Kidney epithelial cell (primary cell): ENCODE measurements around the gene MGAT4D. TPM values are rescaled to one million over a fixed set of nuclear protein-coding genes. Genes with fewer than 3 reads are reported as not detected.
A peak's percentile ranks its signal among the peaks of the same experiment; 100 is the strongest.

ENCODE experiments used
- DNase-seq: peaks from one replicate; pipeline ENCODE4 v3.0.0-alpha.2; 2010; ENCODE audit warnings: low read depth
- H3K27me3 ChIP-seq: 2 replicates; pipeline ENCODE4 v1.6.0; 2011; ENCODE audit warnings: low read length; ENCODE audit not compliant: control insufficient read depth, insufficient read depth
- H3K36me3 ChIP-seq: 2 replicates; pipeline ENCODE4 v1.5.1; 2011; ENCODE audit warnings: low read length; ENCODE audit not compliant: control insufficient read depth, insufficient read depth
- H3K4me3 ChIP-seq: 2 replicates; pipeline ENCODE4 v1.5.1; 2011; ENCODE audit warnings: low read depth, mild to moderate bottlenecking, control low read depth, low read length
- CTCF ChIP-seq: IDR thresholded peaks from 2 replicates; pipeline ENCODE4 v1.5.1; 2011; ENCODE audit warnings: mild to moderate bottlenecking, moderate library complexity, low read length, control low read depth, inconsistent platforms; ENCODE audit not compliant: insufficient read depth, poor library complexity, severe bottlenecking
- total RNA-seq: library from RNA; depleted of rRNA; stranded (reverse); fragments of >200 nt; gene quantifications from 2 replicates; pipeline ENCODE4 v1.2.3, GENCODE V29; 2015

The MGAT4D gene
- not detected in 2 replicates for total RNA-seq

DNA sequence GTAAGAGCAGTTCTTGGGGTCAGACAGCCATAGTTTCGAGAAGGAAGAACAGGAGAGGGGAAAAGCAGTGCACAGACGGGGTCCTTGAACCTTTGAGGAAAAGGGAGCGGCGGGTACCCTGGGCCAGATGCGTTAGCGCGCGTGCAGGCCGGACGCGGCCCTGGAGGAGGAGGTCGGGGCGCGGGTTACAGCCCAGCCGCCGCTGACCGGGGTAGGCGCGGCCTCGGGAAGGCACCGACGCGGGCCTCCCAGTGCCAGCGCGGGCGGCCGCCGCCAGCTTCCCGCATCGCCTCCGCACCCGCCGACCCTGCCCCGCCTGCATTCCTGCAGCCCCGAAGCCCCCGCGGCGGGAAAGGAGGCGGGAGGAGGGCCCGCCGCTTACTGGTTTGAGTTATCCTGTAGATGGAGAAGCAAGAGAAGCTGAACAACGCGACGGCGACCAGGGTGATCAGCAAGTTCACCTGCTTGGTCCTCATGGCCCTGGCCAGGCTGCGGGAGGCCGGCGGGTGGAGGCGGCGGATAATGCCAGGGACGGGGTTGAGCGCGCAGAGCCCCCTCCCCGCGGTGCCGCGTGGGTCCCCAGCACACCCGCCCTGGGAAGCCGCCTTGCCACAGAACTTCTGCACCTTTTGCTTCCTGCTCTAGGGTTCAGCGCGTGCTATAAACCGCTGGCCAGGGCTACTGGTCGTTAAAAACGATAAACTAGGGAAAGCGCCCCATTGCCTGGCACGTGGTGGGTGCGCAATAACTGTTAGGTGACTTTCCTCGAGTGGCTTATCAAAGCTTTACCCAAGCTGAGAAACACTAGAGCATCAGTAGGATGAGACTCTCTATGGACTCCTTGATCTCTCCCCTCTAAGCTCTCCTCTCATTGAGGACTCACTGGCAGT lies at the start of gene MGAT4D:
Gene MGAT4D, minus strand, starts transcription at position 547 of the 890 bp plus-strand sequence. Its CDS starts 71 bp downstream, at position 476.
- TF ChIP-seq CTCF, result no peak
- DNase-seq, result no peak
- Histone ChIP-seq H3K36me3 (no peaks in the 10 kb centered on the region), H3K4me3 (peak within 1 kb of the TSS; percentile 34), H3K27me3 (peaks cover 16% of the 10 kb centered on the region)

DNA sequence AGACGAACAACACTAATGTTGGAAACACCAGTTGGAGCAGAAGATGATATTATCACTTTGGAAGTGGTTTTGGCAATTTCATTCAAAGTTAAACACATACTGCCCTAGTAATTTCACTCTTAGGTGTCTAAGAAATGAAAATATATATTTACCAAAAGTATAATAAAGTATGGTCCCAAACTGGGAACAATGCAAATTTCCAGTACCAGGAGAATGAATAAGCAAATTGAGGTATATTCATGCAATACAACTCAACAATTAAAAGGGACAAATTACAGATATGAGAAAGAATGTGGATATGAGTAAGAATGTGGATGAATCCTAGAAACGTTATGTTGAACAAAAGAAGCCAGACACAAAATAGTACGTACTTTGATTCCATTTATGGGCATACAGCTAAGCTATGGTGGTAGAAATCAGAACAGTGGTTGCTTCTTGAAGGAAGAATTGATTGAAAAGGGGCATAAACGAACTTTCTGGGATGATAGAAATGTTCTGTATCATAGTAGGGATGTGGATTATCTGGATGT lies 35.9 kb upstream of the MGAT4D start:
- DNase-seq, result no peak
- H3K36me3 ChIP-seq, result no peaks in the 10 kb centered on the region
- TF ChIP-seq CTCF, result no peak
- no peaks in the 10 kb centered on the region for H3K27me3 ChIP-seq
- H3K4me3 ChIP-seq, result no peak overlapping the region

DNA sequence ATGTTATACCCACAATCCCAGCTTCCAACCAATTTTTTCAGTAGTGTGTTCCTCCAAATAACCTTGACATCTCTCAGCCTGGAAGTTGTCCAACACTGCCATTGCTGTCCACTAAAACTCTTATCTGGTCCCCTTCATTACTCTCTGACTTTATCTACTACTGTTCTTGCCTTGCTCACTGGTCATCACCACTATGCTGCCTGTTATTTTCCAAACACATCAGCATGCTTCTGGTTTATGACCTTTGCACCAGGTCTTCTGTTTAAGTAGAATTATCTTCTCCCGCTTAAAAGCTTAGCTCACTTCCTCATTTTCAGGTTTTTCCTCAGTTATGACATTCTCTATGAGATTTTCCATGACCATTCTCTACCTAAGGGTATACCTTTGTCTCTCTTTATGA lies 31.3 kb upstream of the MGAT4D start:
- DNase-seq, result no peak
- TF ChIP-seq CTCF, result no peak
- H3K36me3 ChIP-seq, result no peaks in the 10 kb centered on the region
- H3K27me3 ChIP-seq, result no peaks in the 10 kb centered on the region
- no peak overlapping the region for H3K4me3 ChIP-seq

- Histone ChIP-seq H3K27me3 (no peaks in the 10 kb centered on the region), H3K36me3 (no peaks in the 10 kb centered on the region), H3K4me3 (peak within 1 kb of the TSS; percentile 89)
- peak; percentile 88 for DNase-seq
- peak; percentile 98 for TF ChIP-seq CTCF
These were observed 26.0 kb upstream of the MGAT4D start, which contains the start of gene ELMOD2 for GRCh38 chr4:140523857-140524742. TSS of gene ELMOD2 (plus strand) at chr4:140524168. CDS start at chr4:140525429, 1,261 bp downstream.

GRCh38 chr4:140523370-140523856 lies 25.3 kb upstream of the MGAT4D start:
- no peak for DNase-seq
- Histone ChIP-seq H3K4me3 (peak overlapping the region; percentile 27), H3K27me3 (no peaks in the 10 kb centered on the region), H3K36me3 (no peaks in the 10 kb centered on the region)
- TF ChIP-seq CTCF, result no peak
